Activated naive CD4-positive, alpha-beta T cell treated with anti-CD3 and anti-CD28 coated beads for 36 hours (primary cell): Measurements from ENCODE around the gene SNX20. TPM values are rescaled to one million over a fixed set of nuclear protein-coding genes. Genes with fewer than 3 reads are reported as not detected.

Experiments used
- CTCF ChIA-PET: fragments of 350-600 bp; sonication (Branson Sonifier 250); formaldehyde crosslinking; loops from one replicate; lab custom pipeline; 2021; ENCODE audit warnings: antibody characterized with exemption; lab: Charles Lee
- DNase-seq: peaks from one replicate; pipeline ENCODE4 v3.0.0-alpha.2; 2020
- H3K27ac Mint-ChIP-seq: one replicate; pipeline ENCODE4 v1.8.0; 2021; ENCODE audit warnings: mild to moderate bottlenecking, mixed read lengths
- H3K27me3 Mint-ChIP-seq: one replicate; pipeline ENCODE4 v1.8.0; 2021; ENCODE audit warnings: low read depth, mixed read lengths
- H3K36me3 Mint-ChIP-seq: one replicate; pipeline ENCODE4 v1.8.0; 2021; ENCODE audit warnings: low read depth, mixed read lengths
- H3K4me1 Mint-ChIP-seq: one replicate; pipeline ENCODE4 v1.8.0; 2021; ENCODE audit warnings: low read depth, mixed read lengths
- H3K4me3 Mint-ChIP-seq: one replicate; pipeline ENCODE4 v1.8.0; 2021; ENCODE audit warnings: mild to moderate bottlenecking, moderate library complexity, mixed read lengths
- H3K9me3 Mint-ChIP-seq: one replicate; pipeline ENCODE4 v1.8.0; 2021; ENCODE audit warnings: mixed read lengths
- intact Hi-C: fragments of 100-400 bp; cut with micrococcal nuclease; formaldehyde crosslinking; loops from one replicate; pipeline ENCODE4 v1.15.1; 2023
- total RNA-seq, 2 experiments: library from RNA; stranded (reverse); gene quantifications; one replicate each; pipeline ENCODE4 v1.2.3, GENCODE V29; 2021

SNX20 gene
- total RNA-seq, 2 experiments from 2014 or later: 29.6 to 30.3 TPM

- Mint-ChIP-seq H3K36me3 (peaks cover 4% of the 10 kb centered on the region), H3K27me3 (no peaks in the 10 kb centered on the region)
Measured at GRCh38 chr16:50665128-50665878, 15.8 kb downstream of the SNX20 start.

GRCh38 chr16:50664270-50664669 lies 16.8 kb downstream of the SNX20 start:
- H3K27ac Mint-ChIP-seq: no peak overlapping the region
- no peaks in the 10 kb centered on the region for H3K27me3 Mint-ChIP-seq
- peaks cover 2% of the 10 kb centered on the region for H3K36me3 Mint-ChIP-seq
- H3K4me1 Mint-ChIP-seq: peaks cover 29% of the 10 kb centered on the region
- H3K4me3 Mint-ChIP-seq: no peak overlapping the region
- DNase-seq: no peak
- peaks cover 2% of the 10 kb centered on the region for H3K9me3 Mint-ChIP-seq
- intact Hi-C loops: loop anchor here (2.0 kb wide), 1 partner anchor 399 kb away; no protein-coding TSS in a partner anchor
- CTCF ChIA-PET: interaction anchor here (0.7 to 24.9 kb wide), 19 partner anchors 8 to 422 kb away, joined by 3 to 532 read pairs (median 4); partner anchors contain the start of genes CYLD and SNX20

More at GRCh38 chr16:50665128-50665878, 15.8 kb downstream of the SNX20 start:
- intact Hi-C loops: loop anchor here (1.0 to 2.0 kb wide), 5 partner anchors 118 to 641 kb away; no protein-coding TSS in a partner anchor
- H3K9me3 Mint-ChIP-seq: peaks cover 2% of the 10 kb centered on the region
- DNase-seq: peak; percentile 89
- H3K27ac Mint-ChIP-seq: peak overlapping the region; percentile 72
- CTCF ChIA-PET: interaction anchor here (0.6 to 24.9 kb wide), 64 partner anchors 9 to 640 kb away, joined by 3 to 532 read pairs (median 4); partner anchors contain the start of genes CNEP1R1, CYLD and SNX20
- H3K4me1 Mint-ChIP-seq: peaks cover 29% of the 10 kb centered on the region
- H3K4me3 Mint-ChIP-seq: peak overlapping the region; percentile 57

GRCh38 chr16:50662306-50662940 lies 18.7 kb downstream of the SNX20 start:
- no peak overlapping the region for H3K4me3 Mint-ChIP-seq
- intact Hi-C loops: no loop called here
- no peak overlapping the region for H3K27ac Mint-ChIP-seq

GRCh38 chr16:50659806-50660205 lies 21.3 kb downstream of the SNX20 start:
- intact Hi-C loops: no loop called here
- Mint-ChIP-seq H3K36me3 (no peaks in the 10 kb centered on the region), H3K27me3 (no peaks in the 10 kb centered on the region), H3K9me3 (peaks cover 2% of the 10 kb centered on the region), H3K27ac (no peak overlapping the region), H3K4me3 (no peak overlapping the region), H3K4me1 (no peaks in the 10 kb centered on the region)
- CTCF ChIA-PET: interaction anchor here (21.8 kb wide), 1 partner anchor 147 kb away, joined by 347 read pairs; no protein-coding TSS in a partner anchor
- no peak for DNase-seq

More at GRCh38 chr16:50662306-50662940, 18.7 kb downstream of the SNX20 start:
- no peaks in the 10 kb centered on the region for H3K36me3 Mint-ChIP-seq
- H3K9me3 Mint-ChIP-seq: peaks cover 2% of the 10 kb centered on the region
- no peaks in the 10 kb centered on the region for H3K27me3 Mint-ChIP-seq
- no peak for DNase-seq
- peaks cover 17% of the 10 kb centered on the region for H3K4me1 Mint-ChIP-seq
- CTCF ChIA-PET: interaction anchor here (0.6 to 21.8 kb wide), 7 partner anchors 9 to 291 kb away, joined by 3 to 347 read pairs (median 4); partner anchors contain the start of gene SNX20

GRCh38 chr16:50657241-50657640 lies 23.9 kb downstream of the SNX20 start:
- intact Hi-C loops: no loop called here
- H3K27me3 Mint-ChIP-seq: no peaks in the 10 kb centered on the region
- H3K36me3 Mint-ChIP-seq: no peaks in the 10 kb centered on the region
- H3K4me1 Mint-ChIP-seq: no peaks in the 10 kb centered on the region
- no peak overlapping the region for H3K4me3 Mint-ChIP-seq
- peaks cover 1% of the 10 kb centered on the region for H3K9me3 Mint-ChIP-seq
- DNase-seq: no peak
- CTCF ChIA-PET: interaction anchor here (0.6 to 2.1 kb wide), 3 partner anchors 8 to 297 kb away, joined by 3 to 9 read pairs (median 4); no protein-coding TSS in a partner anchor
- H3K27ac Mint-ChIP-seq: no peak overlapping the region

GRCh38 chr16:50655558-50656055 lies 25.5 kb downstream of the SNX20 start:
- CTCF ChIA-PET: interaction anchor here (2.1 kb wide), 1 partner anchor 9 kb away, joined by 9 read pairs; no protein-coding TSS in a partner anchor

GRCh38 chr16:50653633-50654519 lies 27.2 kb downstream of the SNX20 start:
- CTCF ChIA-PET: interaction anchor here (0.6 to 2.7 kb wide), 4 partner anchors 9 to 399 kb away, joined by 4 to 9 read pairs (median 6); no protein-coding TSS in a partner anchor
- Mint-ChIP-seq H3K36me3 (no peaks in the 10 kb centered on the region), H3K9me3 (no peaks in the 10 kb centered on the region), H3K4me3 (no peak overlapping the region), H3K27me3 (no peaks in the 10 kb centered on the region), H3K27ac (no peak overlapping the region), H3K4me1 (no peaks in the 10 kb centered on the region)
- intact Hi-C loops: no loop called here
- no peak for DNase-seq

More at GRCh38 chr16:50655558-50656055, 25.5 kb downstream of the SNX20 start:
- Mint-ChIP-seq H3K27me3 (no peaks in the 10 kb centered on the region), H3K27ac (no peak overlapping the region), H3K4me3 (no peak overlapping the region), H3K9me3 (no peaks in the 10 kb centered on the region), H3K36me3 (no peaks in the 10 kb centered on the region), H3K4me1 (no peaks in the 10 kb centered on the region)
- no peak for DNase-seq
- intact Hi-C loops: no loop called here

- no peak for DNase-seq
- no peaks in the 10 kb centered on the region for H3K36me3 Mint-ChIP-seq
- H3K27me3 Mint-ChIP-seq: no peaks in the 10 kb centered on the region
- CTCF ChIA-PET: interaction anchor here (0.6 to 2.7 kb wide), 5 partner anchors 8 to 398 kb away, joined by 4 to 9 read pairs (median 5); no protein-coding TSS in a partner anchor
- H3K4me3 Mint-ChIP-seq: no peak overlapping the region
- H3K9me3 Mint-ChIP-seq: no peaks in the 10 kb centered on the region
- H3K27ac Mint-ChIP-seq: no peak overlapping the region
- intact Hi-C loops: no loop called here
- no peaks in the 10 kb centered on the region for H3K4me1 Mint-ChIP-seq
Measured at GRCh38 chr16:50652836-50653425, 28.2 kb downstream of the SNX20 start.

GRCh38 chr16:50651835-50652438 lies 29.2 kb downstream of the SNX20 start:
- no peak for DNase-seq

GRCh38 chr16:50646345-50646744 lies 34.8 kb downstream of the SNX20 start:
- intact Hi-C loops: no loop called here
- no peak for DNase-seq
- Mint-ChIP-seq H3K27ac (no peak overlapping the region), H3K36me3 (no peaks in the 10 kb centered on the region), H3K4me3 (no peak overlapping the region), H3K27me3 (no peaks in the 10 kb centered on the region), H3K9me3 (no peaks in the 10 kb centered on the region), H3K4me1 (peaks cover 2% of the 10 kb centered on the region)
- CTCF ChIA-PET: interaction anchor here (0.6 to 0.7 kb wide), 2 partner anchors 193 to 318 kb away, joined by 4 read pairs; no protein-coding TSS in a partner anchor

More at GRCh38 chr16:50651835-50652438, 29.2 kb downstream of the SNX20 start:
- no peaks in the 10 kb centered on the region for H3K27me3 Mint-ChIP-seq
- H3K4me1 Mint-ChIP-seq: no peaks in the 10 kb centered on the region
- H3K4me3 Mint-ChIP-seq: no peak overlapping the region
- intact Hi-C loops: no loop called here
- no peaks in the 10 kb centered on the region for H3K9me3 Mint-ChIP-seq
- H3K36me3 Mint-ChIP-seq: no peaks in the 10 kb centered on the region
- H3K27ac Mint-ChIP-seq: no peak overlapping the region
- CTCF ChIA-PET: interaction anchor here (0.6 to 2.7 kb wide), 4 partner anchors 13 to 154 kb away, joined by 3 to 9 read pairs (median 4); no protein-coding TSS in a partner anchor
